GM12872 (cell line): Measurements from ENCODE around the gene NTMT1.

ENCODE experiments used
- TF ChIP-seq, protein P1 (sequence below): IDR thresholded peaks from 3 replicates; pipeline ENCODE4 v1.5.1; 2011; ENCODE audit warnings: low read depth, mild to moderate bottlenecking, low read length, moderate library complexity; ENCODE audit not compliant: insufficient read depth

Gene NTMT1

GRCh38 chr9:129591916-129592315, 34.0 kb upstream of the NTMT1 start:
- TF ChIP-seq, protein P1, sequence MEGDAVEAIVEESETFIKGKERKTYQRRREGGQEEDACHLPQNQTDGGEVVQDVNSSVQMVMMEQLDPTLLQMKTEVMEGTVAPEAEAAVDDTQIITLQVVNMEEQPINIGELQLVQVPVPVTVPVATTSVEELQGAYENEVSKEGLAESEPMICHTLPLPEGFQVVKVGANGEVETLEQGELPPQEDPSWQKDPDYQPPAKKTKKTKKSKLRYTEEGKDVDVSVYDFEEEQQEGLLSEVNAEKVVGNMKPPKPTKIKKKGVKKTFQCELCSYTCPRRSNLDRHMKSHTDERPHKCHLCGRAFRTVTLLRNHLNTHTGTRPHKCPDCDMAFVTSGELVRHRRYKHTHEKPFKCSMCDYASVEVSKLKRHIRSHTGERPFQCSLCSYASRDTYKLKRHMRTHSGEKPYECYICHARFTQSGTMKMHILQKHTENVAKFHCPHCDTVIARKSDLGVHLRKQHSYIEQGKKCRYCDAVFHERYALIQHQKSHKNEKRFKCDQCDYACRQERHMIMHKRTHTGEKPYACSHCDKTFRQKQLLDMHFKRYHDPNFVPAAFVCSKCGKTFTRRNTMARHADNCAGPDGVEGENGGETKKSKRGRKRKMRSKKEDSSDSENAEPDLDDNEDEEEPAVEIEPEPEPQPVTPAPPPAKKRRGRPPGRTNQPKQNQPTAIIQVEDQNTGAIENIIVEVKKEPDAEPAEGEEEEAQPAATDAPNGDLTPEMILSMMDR: no peak

GRCh38 chr9:129594632-129595031, 31.3 kb upstream of the NTMT1 start:
- TF ChIP-seq, protein P1: no peak

GRCh38 chr9:129595311-129595741, 30.6 kb upstream of the NTMT1 start:
- TF ChIP-seq, protein P1: no peak

DNA sequence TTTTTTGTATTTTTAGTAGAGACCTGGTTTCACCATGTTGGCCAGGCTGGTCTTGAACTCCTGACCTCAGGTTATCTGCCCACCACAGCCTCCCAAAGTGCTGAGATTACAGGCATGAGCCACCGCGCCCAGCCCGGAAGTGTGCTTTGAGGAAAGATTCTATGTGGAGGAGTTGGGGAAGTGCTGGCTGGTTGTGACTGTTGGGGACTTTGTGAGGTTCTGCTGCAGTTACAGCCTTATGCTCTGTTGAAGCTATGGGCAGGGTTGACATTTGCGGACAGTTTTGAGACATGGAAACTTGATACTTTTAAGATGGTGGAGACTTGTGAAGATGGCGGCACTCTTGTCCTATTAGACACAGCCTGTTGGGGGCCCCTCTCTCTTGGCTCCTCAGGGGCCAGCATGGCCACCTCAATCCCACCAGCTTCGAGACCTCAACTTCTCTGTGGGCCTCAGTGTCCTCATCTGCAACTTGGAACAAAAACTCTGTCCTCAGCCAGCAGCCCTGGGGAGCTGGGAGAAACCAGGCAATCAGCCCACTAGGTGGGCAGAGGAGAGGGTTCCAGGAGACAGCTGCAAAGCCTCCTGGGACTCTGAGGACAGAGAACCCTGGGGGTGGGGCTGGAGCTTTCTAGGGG, 29.9 kb upstream of the NTMT1 start:
- TF ChIP-seq, protein P1: no peak

DNA sequence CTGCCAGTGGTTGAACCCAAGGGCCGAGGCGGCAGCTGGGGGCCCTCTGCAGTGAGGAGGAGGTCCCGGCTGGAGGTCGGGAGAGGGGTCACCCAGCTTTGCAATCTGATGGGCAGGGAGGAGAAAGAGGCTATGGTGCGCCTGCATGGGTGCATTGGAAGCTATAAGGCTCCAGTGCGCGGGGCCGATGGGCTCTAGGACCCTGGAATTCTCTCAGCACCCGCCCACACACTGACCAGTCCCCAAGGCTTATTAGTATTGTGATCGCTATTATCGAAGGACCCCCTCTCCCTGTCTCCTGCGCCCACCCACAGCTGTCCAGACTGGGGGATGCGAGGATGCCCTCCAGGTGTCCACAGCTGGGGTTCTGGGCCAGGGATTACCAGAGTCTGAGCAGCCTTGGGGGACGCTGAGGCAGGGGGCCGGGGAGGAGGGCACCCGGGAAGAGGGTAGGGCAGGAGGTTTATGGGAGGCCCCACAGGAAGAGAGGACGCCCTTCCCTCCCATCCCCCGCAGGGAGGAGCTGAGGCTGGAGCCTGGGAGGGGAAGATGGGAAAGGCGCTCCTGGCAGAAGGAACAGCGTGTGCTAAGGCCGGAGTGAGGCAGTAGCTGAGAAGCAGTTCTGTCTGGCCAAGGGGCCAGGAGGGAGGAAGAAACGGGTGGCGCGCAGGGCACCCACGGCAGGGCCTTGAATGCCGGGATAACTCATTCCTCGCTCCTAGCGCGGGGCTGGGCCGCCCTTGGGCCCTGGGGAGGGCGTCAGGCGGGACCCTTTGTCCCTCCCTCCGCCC, 29.2 kb upstream of the NTMT1 start:
- TF ChIP-seq, protein P1: no peak

DNA sequence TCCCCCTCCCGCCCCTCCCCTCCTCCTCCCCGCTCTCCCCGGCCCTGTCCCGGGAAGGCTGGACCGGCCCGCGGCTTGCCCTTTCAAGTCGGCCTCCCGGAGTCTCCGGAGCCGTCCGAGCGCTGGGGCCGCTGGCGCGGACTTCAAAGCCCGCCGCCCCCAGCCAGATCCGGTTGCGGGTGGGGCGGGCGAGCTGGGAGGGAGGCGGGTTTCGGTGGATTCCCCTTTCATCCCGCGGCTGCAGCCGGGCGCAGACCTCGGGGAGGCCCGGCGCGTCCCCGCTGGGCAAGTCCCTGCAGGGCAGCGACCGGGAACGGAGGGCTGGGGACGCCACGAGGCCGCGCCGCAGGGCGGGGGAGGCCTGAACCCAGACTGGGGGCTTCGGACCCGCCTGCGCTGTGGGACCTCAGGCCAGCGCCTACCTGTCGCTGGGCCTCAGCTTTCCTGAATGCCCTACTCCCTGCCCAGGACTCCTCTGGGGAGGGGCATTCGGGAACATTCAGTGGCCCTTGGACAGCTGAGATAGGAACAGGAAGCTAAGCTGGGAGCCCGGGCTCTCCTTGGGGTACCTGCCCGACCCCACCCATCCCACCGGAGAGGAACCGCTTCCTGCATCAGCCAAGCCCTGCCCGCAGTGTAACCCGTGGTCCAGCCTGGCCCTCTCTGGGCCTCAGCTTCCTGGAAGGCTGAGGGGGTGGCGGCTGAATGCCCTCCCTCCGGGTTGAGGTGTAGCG, 28.4 kb upstream of the NTMT1 start:
- TF ChIP-seq, protein P1: no peak

- TF ChIP-seq, protein P1: no peak
These were observed 27.8 kb upstream of the NTMT1 start for GRCh38 chr9:129598089-129598596.
